Breast epithelium (tissue), 3 donors: ENCODE data around the gene BTN2A1.

ENCODE experiments used
- POLR2AphosphoS5 ChIP-seq, 3 donors: sonication (generic); formaldehyde crosslinking; IDR thresholded peaks; one replicate each; pipeline ENCODE4 v1.6.1; 2017; ENCODE audit warnings: antibody characterized with exemption in 3 of 3
- TF ChIP-seq, protein P1 (sequence below), 3 donors: fragments of 450-650 bp; IDR thresholded peaks; one replicate each; pipeline ENCODE4 v1.5.1; 2016 to 2017; ENCODE audit warnings: antibody characterized with exemption in 3 of 3, mild to moderate bottlenecking in 3 of 3, moderate library complexity in 3 of 3

DNA sequence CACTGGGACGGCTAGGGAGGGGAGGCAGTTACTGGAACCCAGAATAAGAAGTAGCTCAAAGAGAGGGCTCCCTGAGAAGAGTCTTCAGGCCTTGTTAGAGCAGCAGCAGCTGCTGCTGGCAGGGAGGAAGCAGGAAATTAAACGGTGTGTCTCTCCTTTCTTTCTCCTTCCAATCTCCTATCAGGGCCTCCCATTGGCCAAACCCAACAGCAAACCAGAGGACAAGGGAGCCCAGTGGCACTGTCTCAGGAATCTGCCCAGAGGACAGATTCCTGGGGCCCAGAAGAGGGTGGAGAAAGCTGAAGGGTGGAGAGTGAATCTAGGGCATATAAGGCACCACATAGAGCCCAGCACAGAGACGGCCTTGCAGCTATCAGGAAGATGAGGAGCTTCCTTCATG is 45.5 kb upstream of the BTN2A1 start:
- no peak for TF ChIP-seq POLR2AphosphoS5 (IDR thresholded peaks at IDR 0.05)
- TF ChIP-seq, protein P1, sequence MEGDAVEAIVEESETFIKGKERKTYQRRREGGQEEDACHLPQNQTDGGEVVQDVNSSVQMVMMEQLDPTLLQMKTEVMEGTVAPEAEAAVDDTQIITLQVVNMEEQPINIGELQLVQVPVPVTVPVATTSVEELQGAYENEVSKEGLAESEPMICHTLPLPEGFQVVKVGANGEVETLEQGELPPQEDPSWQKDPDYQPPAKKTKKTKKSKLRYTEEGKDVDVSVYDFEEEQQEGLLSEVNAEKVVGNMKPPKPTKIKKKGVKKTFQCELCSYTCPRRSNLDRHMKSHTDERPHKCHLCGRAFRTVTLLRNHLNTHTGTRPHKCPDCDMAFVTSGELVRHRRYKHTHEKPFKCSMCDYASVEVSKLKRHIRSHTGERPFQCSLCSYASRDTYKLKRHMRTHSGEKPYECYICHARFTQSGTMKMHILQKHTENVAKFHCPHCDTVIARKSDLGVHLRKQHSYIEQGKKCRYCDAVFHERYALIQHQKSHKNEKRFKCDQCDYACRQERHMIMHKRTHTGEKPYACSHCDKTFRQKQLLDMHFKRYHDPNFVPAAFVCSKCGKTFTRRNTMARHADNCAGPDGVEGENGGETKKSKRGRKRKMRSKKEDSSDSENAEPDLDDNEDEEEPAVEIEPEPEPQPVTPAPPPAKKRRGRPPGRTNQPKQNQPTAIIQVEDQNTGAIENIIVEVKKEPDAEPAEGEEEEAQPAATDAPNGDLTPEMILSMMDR (IDR thresholded peaks at IDR 0.05), result no peak
